SK-N-SH (cell line): ENCODE data around the gene IFT52.
"Not testable (repeated sequence)": the region's sequence is repeated elsewhere in the genome, so short reads cannot be mapped to it uniquely, and the experiment has no call there.

Experiments used
- CHD2 ChIP-seq: fragments of 150-350 bp; IDR thresholded peaks from 2 replicates; pipeline ENCODE4 v1.6.1; 2018; ENCODE audit warnings: low read length; ENCODE audit not compliant: partially characterized antibody
- CTCF ChIP-seq: fragments of 200-600 bp; sonication (generic); IDR thresholded peaks from 2 replicates; pipeline ENCODE4 v1.6.1; 2017; ENCODE audit warnings: antibody characterized with exemption, mild to moderate bottlenecking, moderate library complexity
- ELF1 ChIP-seq: IDR thresholded peaks from 2 replicates; pipeline ENCODE4 v1.4.0; 2012
- EP300 ChIP-seq, 2 experiments: IDR thresholded peaks; 2 replicates each; pipeline versions ENCODE4 v1.4.0 to v1.6.1; 2012; ENCODE audit warnings: borderline replicate concordance in 1 of 2, low read depth in 1 of 2, low read length in 1 of 2
- MAX ChIP-seq: IDR thresholded peaks from 2 replicates; pipeline ENCODE4 v1.4.0; 2012; ENCODE audit warnings: low read depth
- MEF2A ChIP-seq: IDR thresholded peaks from 2 replicates; pipeline ENCODE4 v1.4.0; 2012; ENCODE audit warnings: low read depth, borderline replicate concordance
- MXI1 ChIP-seq: IDR thresholded peaks from 2 replicates; pipeline ENCODE4 v1.6.1; 2012; ENCODE audit warnings: mild to moderate bottlenecking, low read depth, low read length, improper control_type of control experiment
- NRF1 ChIP-seq: IDR thresholded peaks from 2 replicates; pipeline ENCODE4 v1.6.1; 2012; ENCODE audit warnings: low read depth, mild to moderate bottlenecking, low read length
- POLR2AphosphoS5 ChIP-seq: IDR thresholded peaks from 2 replicates; pipeline ENCODE4 v1.6.1; 2012; ENCODE audit warnings: low read depth, low read length
- TAF1 ChIP-seq: IDR thresholded peaks from 2 replicates; pipeline ENCODE4 v1.6.1; 2012; ENCODE audit warnings: low read depth, mild to moderate bottlenecking, low read length, moderate library complexity, borderline replicate concordance
- USF2 ChIP-seq: fragments of 150-350 bp; IDR thresholded peaks from 2 replicates; pipeline ENCODE4 v1.6.1; 2017; ENCODE audit warnings: antibody characterized with exemption, low read length, low read depth, borderline replicate concordance

- not testable (repeated sequence) for TF ChIP-seq USF2; CTCF; TAF1; ELF1; NRF1; POLR2AphosphoS5; EP300 (IDR thresholded peaks at IDR 0.05; ENCODE audit: borderline replicate concordance in 1 of 2, low read depth in 1 of 2, low read length in 1 of 2); MAX; MXI1; MEF2A; CHD2
Observed at GRCh38 chr20:43607278-43607677, 16.5 kb downstream of the IFT52 start.
